GM12873 (cell line): Measurements from ENCODE around the gene NDUFA8.

ENCODE experiments used
- CTCF ChIP-seq: IDR thresholded peaks from 2 replicates; pipeline ENCODE4 v1.5.1; 2012; ENCODE audit warnings: low read depth, mild to moderate bottlenecking, moderate library complexity, low read length, control low read depth; ENCODE audit not compliant: insufficient read depth; ENCODE audit errors: missing control alignments

Gene NDUFA8

GRCh38 chr9:122119166-122119521 is 40.4 kb downstream of the NDUFA8 start:
- TF ChIP-seq CTCF, result no peak

- TF ChIP-seq CTCF, result no peak
Measured at GRCh38 chr9:122118343-122119165, 41.0 kb downstream of the NDUFA8 start.

GRCh38 chr9:122116448-122117173 is 43.0 kb downstream of the NDUFA8 start:
- no peak for TF ChIP-seq CTCF

- no peak for TF ChIP-seq CTCF
Measured at GRCh38 chr9:122116040-122116439, 43.5 kb downstream of the NDUFA8 start.

GRCh38 chr9:122115176-122116035 is 44.2 kb downstream of the NDUFA8 start:
- TF ChIP-seq CTCF, result no peak

- TF ChIP-seq CTCF, result no peak
Measured at GRCh38 chr9:122113574-122113973, 46.0 kb downstream of the NDUFA8 start.

- no peak for TF ChIP-seq CTCF
Measured at GRCh38 chr9:122112238-122112637, 47.3 kb downstream of the NDUFA8 start.
